K562 (cell line): Measurements from ENCODE around the gene AGPAT1. TPM values are rescaled to one million over a fixed set of nuclear protein-coding genes. Genes with fewer than 3 reads are reported as not detected.

Experiments
- FOXA3 ChIP-seq, 2 experiments: fragments of 450-650 bp in 1 of 2; sonication (generic) in 1 of 2; formaldehyde crosslinking; IDR thresholded peaks in 1 of 2; conservative IDR thresholded peaks in 1 of 2; 2 replicates each; pipeline versions ENCODE4 v1.4.0 to v1.8.0; 2020 to 2022; ENCODE audit warnings: mild to moderate bottlenecking in 2 of 2, missing genetic modification reagents in 1 of 2
- TARDBP ChIP-seq: fragments of 450-650 bp; IDR thresholded peaks from 2 replicates; pipeline ENCODE4 v1.6.1; 2016
- ZNF778 ChIP-seq: fragments of 450-650 bp; formaldehyde crosslinking; IDR thresholded peaks from 2 replicates; pipeline ENCODE4 v1.4.0; 2020; ENCODE audit warnings: mild to moderate bottlenecking, moderate library complexity
- polyA plus RNA-seq, 8 experiments: library from polyadenylated mRNA; depleted of rRNA in 4 of 8; stranded (reverse) in 5 of 8; unstranded in 3 of 8; fragments of >200 nt; fragmentation: Nextera tagmentation in 2 of 8; fragmentation: Illumina TruSeq in 1 of 8; extraction: Ambion mirVana in 2 of 8; extraction: Trizol in 1 of 8; gene quantifications; 2 replicates each; pipeline versions ENCODE4 v1.2.1 to v1.2.3, GENCODE V29; 2011 to 2014; ENCODE audit warnings: inconsistent platforms in 1 of 8, missing spikeins in 1 of 8
- total RNA-seq, 7 experiments: library from RNA; depleted of rRNA in 6 of 7; stranded (reverse); fragments of >200 nt in 6 of 7; fragmentation: Illumina TruSeq in 2 of 7; extraction: Trizol in 2 of 7; gene quantifications; 2 replicates each; pipeline versions ENCODE4 v1.2.1 to v1.2.3, GENCODE V29; 2011 to 2021; ENCODE audit warnings: low replicate concordance in 1 of 7
- TF ChIP-seq, protein P1 (sequence below): fragments of 200-600 bp; sonication (generic); IDR thresholded peaks from one replicate; pipeline ENCODE4 v1.6.1; 2012; ENCODE audit warnings: mild to moderate bottlenecking, low read depth, low read length, inconsistent platforms
- TF ChIP-seq, protein P2 (sequence below): fragments of 450-650 bp; IDR thresholded peaks from 2 replicates; pipeline ENCODE4 v1.6.1; 2016; ENCODE audit warnings: missing biosample characterization, missing genetic modification characterization
- TF ChIP-seq, protein P3 (sequence below): fragments of 450-650 bp; IDR thresholded peaks from 2 replicates; pipeline ENCODE4 v1.6.1; 2016; ENCODE audit warnings: borderline replicate concordance

The AGPAT1 gene
- total and polyA plus RNA-seq, 9 of the 15 experiments (the other 6 are each of a cell fraction or from before 2014, with no cell fraction given), result 37.9 to 176 (median 69.4) TPM

DNA sequence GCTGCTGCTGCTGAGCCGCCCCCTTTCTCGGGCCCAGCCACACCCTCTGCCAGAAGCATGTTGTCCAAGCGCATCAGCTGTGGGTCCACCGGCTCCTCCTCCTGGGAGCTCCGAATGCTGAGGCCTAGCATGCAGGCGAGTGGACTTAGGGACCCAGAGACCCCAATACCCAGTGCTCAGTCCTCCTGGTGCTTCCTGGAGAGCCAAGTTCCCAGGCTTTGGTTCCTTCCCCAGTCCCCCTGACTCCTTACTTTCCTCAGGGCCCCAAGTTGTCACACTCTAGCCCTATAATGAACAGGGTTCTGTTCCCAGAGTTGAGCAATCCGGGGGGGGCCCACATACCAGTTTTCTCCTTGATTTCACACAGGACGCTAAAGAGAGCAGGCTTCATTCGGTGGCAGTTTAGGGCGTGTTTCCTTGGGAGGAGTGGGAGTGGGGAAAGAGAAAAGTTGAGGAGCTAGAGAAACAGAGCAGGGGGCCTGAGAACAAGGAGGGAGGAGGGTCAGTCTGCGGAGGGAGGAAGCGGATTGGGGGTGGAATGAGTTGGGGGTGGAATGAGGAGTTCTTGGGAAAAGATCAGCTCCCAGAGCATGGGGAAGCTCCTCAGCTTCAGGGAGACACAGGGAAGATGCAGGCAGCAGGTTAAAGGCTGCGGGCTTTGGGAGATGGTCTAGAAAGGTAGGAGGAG lies 12.6 kb upstream of the AGPAT1 start (continued):
- TF ChIP-seq, protein P1, sequence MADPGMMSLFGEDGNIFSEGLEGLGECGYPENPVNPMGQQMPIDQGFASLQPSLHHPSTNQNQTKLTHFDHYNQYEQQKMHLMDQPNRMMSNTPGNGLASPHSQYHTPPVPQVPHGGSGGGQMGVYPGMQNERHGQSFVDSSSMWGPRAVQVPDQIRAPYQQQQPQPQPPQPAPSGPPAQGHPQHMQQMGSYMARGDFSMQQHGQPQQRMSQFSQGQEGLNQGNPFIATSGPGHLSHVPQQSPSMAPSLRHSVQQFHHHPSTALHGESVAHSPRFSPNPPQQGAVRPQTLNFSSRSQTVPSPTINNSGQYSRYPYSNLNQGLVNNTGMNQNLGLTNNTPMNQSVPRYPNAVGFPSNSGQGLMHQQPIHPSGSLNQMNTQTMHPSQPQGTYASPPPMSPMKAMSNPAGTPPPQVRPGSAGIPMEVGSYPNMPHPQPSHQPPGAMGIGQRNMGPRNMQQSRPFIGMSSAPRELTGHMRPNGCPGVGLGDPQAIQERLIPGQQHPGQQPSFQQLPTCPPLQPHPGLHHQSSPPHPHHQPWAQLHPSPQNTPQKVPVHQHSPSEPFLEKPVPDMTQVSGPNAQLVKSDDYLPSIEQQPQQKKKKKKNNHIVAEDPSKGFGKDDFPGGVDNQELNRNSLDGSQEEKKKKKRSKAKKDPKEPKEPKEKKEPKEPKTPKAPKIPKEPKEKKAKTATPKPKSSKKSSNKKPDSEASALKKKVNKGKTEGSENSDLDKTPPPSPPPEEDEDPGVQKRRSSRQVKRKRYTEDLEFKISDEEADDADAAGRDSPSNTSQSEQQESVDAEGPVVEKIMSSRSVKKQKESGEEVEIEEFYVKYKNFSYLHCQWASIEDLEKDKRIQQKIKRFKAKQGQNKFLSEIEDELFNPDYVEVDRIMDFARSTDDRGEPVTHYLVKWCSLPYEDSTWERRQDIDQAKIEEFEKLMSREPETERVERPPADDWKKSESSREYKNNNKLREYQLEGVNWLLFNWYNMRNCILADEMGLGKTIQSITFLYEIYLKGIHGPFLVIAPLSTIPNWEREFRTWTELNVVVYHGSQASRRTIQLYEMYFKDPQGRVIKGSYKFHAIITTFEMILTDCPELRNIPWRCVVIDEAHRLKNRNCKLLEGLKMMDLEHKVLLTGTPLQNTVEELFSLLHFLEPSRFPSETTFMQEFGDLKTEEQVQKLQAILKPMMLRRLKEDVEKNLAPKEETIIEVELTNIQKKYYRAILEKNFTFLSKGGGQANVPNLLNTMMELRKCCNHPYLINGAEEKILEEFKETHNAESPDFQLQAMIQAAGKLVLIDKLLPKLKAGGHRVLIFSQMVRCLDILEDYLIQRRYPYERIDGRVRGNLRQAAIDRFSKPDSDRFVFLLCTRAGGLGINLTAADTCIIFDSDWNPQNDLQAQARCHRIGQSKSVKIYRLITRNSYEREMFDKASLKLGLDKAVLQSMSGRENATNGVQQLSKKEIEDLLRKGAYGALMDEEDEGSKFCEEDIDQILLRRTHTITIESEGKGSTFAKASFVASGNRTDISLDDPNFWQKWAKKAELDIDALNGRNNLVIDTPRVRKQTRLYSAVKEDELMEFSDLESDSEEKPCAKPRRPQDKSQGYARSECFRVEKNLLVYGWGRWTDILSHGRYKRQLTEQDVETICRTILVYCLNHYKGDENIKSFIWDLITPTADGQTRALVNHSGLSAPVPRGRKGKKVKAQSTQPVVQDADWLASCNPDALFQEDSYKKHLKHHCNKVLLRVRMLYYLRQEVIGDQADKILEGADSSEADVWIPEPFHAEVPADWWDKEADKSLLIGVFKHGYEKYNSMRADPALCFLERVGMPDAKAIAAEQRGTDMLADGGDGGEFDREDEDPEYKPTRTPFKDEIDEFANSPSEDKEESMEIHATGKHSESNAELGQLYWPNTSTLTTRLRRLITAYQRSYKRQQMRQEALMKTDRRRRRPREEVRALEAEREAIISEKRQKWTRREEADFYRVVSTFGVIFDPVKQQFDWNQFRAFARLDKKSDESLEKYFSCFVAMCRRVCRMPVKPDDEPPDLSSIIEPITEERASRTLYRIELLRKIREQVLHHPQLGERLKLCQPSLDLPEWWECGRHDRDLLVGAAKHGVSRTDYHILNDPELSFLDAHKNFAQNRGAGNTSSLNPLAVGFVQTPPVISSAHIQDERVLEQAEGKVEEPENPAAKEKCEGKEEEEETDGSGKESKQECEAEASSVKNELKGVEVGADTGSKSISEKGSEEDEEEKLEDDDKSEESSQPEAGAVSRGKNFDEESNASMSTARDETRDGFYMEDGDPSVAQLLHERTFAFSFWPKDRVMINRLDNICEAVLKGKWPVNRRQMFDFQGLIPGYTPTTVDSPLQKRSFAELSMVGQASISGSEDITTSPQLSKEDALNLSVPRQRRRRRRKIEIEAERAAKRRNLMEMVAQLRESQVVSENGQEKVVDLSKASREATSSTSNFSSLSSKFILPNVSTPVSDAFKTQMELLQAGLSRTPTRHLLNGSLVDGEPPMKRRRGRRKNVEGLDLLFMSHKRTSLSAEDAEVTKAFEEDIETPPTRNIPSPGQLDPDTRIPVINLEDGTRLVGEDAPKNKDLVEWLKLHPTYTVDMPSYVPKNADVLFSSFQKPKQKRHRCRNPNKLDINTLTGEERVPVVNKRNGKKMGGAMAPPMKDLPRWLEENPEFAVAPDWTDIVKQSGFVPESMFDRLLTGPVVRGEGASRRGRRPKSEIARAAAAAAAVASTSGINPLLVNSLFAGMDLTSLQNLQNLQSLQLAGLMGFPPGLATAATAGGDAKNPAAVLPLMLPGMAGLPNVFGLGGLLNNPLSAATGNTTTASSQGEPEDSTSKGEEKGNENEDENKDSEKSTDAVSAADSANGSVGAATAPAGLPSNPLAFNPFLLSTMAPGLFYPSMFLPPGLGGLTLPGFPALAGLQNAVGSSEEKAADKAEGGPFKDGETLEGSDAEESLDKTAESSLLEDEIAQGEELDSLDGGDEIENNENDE, result no peak
- TF ChIP-seq ZNF778, result no peak
- no peak for TF ChIP-seq TARDBP
- TF ChIP-seq, protein P2, sequence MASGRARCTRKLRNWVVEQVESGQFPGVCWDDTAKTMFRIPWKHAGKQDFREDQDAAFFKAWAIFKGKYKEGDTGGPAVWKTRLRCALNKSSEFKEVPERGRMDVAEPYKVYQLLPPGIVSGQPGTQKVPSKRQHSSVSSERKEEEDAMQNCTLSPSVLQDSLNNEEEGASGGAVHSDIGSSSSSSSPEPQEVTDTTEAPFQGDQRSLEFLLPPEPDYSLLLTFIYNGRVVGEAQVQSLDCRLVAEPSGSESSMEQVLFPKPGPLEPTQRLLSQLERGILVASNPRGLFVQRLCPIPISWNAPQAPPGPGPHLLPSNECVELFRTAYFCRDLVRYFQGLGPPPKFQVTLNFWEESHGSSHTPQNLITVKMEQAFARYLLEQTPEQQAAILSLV, result no peak
- TF ChIP-seq, protein P3, sequence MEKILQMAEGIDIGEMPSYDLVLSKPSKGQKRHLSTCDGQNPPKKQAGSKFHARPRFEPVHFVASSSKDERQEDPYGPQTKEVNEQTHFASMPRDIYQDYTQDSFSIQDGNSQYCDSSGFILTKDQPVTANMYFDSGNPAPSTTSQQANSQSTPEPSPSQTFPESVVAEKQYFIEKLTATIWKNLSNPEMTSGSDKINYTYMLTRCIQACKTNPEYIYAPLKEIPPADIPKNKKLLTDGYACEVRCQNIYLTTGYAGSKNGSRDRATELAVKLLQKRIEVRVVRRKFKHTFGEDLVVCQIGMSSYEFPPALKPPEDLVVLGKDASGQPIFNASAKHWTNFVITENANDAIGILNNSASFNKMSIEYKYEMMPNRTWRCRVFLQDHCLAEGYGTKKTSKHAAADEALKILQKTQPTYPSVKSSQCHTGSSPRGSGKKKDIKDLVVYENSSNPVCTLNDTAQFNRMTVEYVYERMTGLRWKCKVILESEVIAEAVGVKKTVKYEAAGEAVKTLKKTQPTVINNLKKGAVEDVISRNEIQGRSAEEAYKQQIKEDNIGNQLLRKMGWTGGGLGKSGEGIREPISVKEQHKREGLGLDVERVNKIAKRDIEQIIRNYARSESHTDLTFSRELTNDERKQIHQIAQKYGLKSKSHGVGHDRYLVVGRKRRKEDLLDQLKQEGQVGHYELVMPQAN, result peak; percentile 43; the same call in 1 of the 2 replicates
- TF ChIP-seq FOXA3 (CRISPR knock-in tag; conservative IDR thresholded peaks at IDR 0.05 in 1 of 2, IDR thresholded peaks at IDR 0.05 in 1 of 2), result no peak
